ENCODE data around the gene PARD3B. TPM values are rescaled to one million over a fixed set of nuclear protein-coding genes. Genes with fewer than 3 reads are reported as not detected.

PARD3B gene
- polyA plus RNA-seq, 10 donors, result 6.5 to 10.2 (median 7.4) TPM

- no peak for DNase-seq
These were observed 1106.4 kb downstream of the PARD3B start for GRCh38 chr2:205651719-205652118.

GRCh38 chr2:205654878-205655605, 1109.8 kb downstream of the PARD3B start:
- peak in 1 of 3 donors; percentile 74 for DNase-seq

DNA sequence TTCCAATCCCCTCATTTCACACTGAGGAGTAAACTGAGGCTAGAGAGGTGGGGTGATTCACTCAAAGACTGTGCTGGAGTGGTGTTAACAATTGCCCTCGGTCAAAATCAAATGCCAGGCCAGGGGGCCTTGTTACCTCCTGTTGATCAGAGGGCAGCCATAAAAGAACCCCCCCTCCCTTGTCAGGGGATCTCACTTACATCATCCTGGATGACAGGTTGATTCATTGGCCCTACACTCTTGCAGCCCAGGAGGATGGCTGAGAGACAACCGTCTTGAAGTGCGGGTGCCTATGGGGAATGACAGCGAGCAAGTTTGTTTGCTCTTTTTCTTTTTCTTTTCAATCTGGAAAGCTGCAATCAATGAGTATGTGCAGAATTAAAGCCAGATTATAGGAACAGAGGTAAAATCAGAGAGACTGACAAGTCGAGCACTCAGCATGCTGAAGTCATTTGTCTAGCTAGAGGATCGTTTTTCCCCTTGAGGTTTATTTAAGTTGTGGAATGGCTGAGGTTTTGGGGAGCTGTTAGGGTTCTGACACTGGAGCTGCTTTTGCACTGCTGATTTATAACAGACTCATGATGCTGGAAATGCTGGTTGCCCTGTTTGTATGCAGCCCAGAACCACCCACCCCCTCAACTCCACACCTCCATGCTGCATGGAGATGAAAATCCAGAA, 1110.6 kb downstream of the PARD3B start:
- no peak for DNase-seq

- DNase-seq, result no peak
These were observed 1111.2 kb downstream of the PARD3B start for GRCh38 chr2:205656461-205656860.

GRCh38 chr2:205656941-205657340, 1111.7 kb downstream of the PARD3B start:
- no peak for DNase-seq

DNA sequence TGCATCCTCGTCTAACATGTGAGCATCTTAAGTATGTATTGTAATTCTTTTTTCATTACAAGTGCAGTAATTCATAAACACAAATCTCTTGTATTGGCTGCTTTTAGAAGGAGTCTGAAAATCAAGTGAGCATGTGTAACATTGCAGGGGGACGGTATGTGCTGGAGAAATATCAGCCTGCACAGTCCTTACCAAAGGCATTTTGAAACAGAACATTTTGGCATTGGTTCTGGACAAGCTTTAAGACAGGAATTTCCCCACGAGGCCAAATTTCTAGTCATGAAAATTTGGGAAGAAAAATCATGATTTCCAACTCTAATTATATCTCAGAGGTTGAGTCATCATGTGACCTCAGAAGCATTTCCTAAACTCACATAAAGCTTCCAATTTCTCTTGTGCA, 1112.3 kb downstream of the PARD3B start:
- DNase-seq, result peak; percentile 40 to 79 (median 71)

DNA sequence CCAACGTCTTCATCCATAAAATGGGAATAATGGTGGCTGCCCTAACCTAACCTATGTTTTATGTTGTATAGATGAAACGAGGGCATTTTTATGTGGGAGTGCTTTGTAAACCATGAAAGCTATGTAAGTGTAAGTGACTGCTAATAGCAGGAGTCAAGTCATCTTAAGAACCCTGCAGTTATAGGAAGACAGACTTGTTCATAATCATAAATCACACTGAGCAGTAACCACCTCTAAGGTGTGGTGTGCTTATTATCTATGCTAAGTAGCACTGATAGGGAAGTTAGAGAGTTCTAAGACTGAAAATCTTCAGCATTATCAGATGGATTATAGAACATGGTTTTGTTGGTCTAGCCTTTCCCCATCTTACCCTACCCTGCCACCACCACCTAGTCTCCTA, 1112.8 kb downstream of the PARD3B start:
- DNase-seq, result no peak

DNA sequence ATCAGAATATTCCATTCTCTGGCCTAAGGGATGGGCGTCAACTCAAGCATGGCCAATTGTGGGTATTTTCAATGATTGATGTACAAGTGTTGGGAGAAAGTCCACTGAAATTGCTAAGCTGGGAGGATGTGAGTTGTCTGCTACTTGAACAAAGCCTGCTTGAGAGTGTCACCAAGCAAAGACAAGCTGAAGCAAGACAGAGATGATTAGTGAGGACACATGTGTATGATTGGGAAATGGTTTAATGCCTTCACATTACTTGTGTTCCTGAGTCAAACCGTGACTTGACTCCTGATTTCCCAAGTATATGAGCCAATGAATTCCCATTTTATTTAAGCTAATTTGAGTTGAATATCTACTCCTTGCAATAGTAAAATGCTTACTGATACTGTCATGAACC, 1113.3 kb downstream of the PARD3B start:
- DNase-seq, result no peak

DNA sequence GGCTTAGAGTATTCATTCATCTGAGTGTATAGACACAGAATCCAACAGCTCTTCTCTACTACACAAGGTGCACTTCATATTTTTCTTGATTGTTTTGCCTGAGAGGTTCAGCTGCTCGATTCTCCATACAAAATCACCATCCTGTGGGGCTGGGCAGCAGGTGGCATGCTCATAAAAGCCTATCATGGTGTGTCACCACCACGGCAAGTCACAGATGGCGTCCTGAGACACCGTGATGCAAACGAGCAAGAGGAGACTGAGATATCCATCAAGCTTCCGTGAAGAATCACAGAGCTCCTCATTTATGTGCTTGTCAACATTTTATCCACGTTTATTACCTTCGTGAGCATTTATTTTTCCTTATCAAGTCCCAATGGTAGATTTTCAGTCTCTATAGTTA, 1114.6 kb downstream of the PARD3B start:
- DNase-seq, result no peak

- DNase-seq, result peak; percentile 58 to 94 (median 84)
These were observed 1115.3 kb downstream of the PARD3B start for GRCh38 chr2:205660521-205661124.

GRCh38 chr2:205661281-205661680, 1116.0 kb downstream of the PARD3B start:
- no peak for DNase-seq

GRCh38 chr2:205662206-205662965, 1117.1 kb downstream of the PARD3B start:
- no peak for DNase-seq

DNA sequence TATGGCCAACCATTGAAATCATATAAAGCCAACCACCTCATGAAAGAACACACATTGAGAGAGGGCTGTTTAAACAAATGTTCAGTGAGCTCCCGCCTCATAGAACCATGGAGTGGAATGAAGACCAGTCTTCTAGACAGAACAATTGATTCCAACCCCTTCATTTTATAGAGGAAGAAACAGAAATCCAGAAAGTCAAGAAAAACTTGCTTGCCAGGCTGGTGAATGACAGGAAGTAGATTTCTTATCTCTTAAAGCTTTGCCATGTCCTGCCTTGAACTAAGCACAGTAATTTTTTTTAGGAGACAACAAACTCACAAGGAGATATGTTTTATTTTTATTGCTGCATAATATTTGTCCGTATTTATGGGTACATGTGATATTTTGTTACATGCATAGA, 1120.5 kb downstream of the PARD3B start:
- no peak for DNase-seq
